Right lobe of liver (tissue), 6 donors: ENCODE measurements around the gene PCTP. TPM values are rescaled to one million over a fixed set of nuclear protein-coding genes. Genes with fewer than 3 reads are reported as not detected.

ENCODE experiments used
- ATAC-seq, 4 donors: fragments of 200-7000 bp; cut with Tn5 transposase; one replicate each; pipeline ENCODE4 v1.9.1; 2020; ENCODE audit warnings: mild to moderate bottlenecking in 4 of 4, moderate library complexity in 4 of 4
- DNase-seq, 3 donors: peaks; one replicate each; pipeline ENCODE4 v3.0.0-alpha.2; 2020
- H3K27ac ChIP-seq, 3 donors: fragments of 200-600 bp; one replicate each; pipeline ENCODE4 v1.8.0; 2022
- H3K27me3 ChIP-seq, 2 donors: fragments of 200-600 bp; one replicate each; pipeline ENCODE4 v1.8.0; 2022
- H3K36me3 ChIP-seq, 4 donors: fragments of 200-600 bp; sonication (generic) in 1 of 4; one replicate each; pipeline versions ENCODE4 v1.5.1 to v1.8.0; 2017 to 2022; ENCODE audit warnings: control low read depth in 1 of 4
- H3K4me1 ChIP-seq, 4 donors: fragments of 200-600 bp; sonication (generic) in 1 of 4; one replicate each; pipeline versions ENCODE4 v1.5.1 to v1.8.0; 2017 to 2022; ENCODE audit warnings: control low read depth in 1 of 4
- H3K4me3 ChIP-seq, 3 donors: fragments of 200-600 bp; one replicate each; pipeline ENCODE4 v1.8.0; 2022
- H3K9me3 ChIP-seq, 4 donors: fragments of 200-600 bp; sonication (generic) in 1 of 4; one replicate each; pipeline versions ENCODE4 v1.5.1 to v1.8.0; 2017 to 2022; ENCODE audit warnings: control low read depth in 1 of 4
- CTCF ChIP-seq, 4 donors: fragments of 200-600 bp in 3 of 4; fragments of 450-650 bp in 1 of 4; IDR thresholded peaks; one replicate each; pipeline versions ENCODE4 v1.5.1 to v1.8.0; 2016 to 2022; ENCODE audit warnings: antibody characterized with exemption in 4 of 4, mild to moderate bottlenecking in 2 of 4
- POLR2A ChIP-seq: fragments of 450-650 bp; IDR thresholded peaks from one replicate; pipeline ENCODE4 v1.6.1; 2017; ENCODE audit warnings: antibody characterized with exemption, mild to moderate bottlenecking
- WGBS: methylation state at CpG from one replicate; pipeline ENCODE4 v1.1.6; 2018; ENCODE audit warnings: low coverage, low lambda C conversion rate; ENCODE audit not compliant: insufficient coverage; ENCODE audit errors: missing lambda C conversion rate; 5-methylcytosine and 5-hydroxymethylcytosine counted together
- intact Hi-C, 2 donors: fragments of 100-400 bp; cut with DNase I; formaldehyde crosslinking; loops; one replicate each; pipeline versions ENCODE4 v1.11.2 to v1.14.1; 2022
- total RNA-seq, 6 experiments: library from RNA; depleted of rRNA in 2 of 6; stranded (reverse); fragments of >200 nt in 2 of 6; fragmentation: NEBNext Ultra II Directional in 3 of 6; extraction: Animal tissue kit (Norgen Biotek cat#: 25700) in 3 of 6; gene quantifications; one replicate each; pipeline versions ENCODE4 v1.1.0 to v1.2.4, GENCODE V29; 2016 to 2023
- donor health status: DM: no; HTN: yes; CAD: no.
- donor health status: DM: no; HTN: no; CAD: no.
- donor health status: DM: no; HTN: no; CAD: no.
- donor health status: DM: no; HTN: yes; CAD: no.
- donor health status: DM: no; HTN: yes; CAD: no.

Gene PCTP
- total RNA-seq, 6 experiments from 2014 or later = 27.4 to 82.6 (median 68.1) TPM

DNA sequence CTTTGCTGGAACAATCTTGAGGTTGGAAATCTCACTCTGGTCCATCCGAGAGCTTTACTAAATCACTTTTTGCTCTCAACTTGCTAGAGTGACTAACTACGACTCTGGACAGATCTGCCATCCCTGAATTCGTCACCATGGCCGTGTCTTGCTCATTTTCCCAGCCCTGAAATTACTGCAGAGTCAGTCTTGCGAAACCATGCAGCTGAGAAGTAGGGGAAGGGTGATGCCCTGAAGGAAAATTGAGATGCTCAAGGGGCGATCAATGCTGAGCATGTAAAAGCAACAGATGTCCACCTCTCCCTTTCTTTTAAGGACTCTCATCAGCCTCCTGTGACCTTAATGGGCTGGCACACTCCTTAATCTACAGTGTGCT, 18.8 kb downstream of the PCTP start:
- WGBS = 39% methylated on average over 5 of the region's 6 CpGs
- peak; percentile 42 to 67 (median 52) for ATAC-seq
- Histone ChIP-seq H3K4me3 (no peak overlapping the region), H3K9me3 (no peaks in the 10 kb centered on the region), H3K27ac (peak overlapping the region in 2 of 3 donors; percentile 15 to 19), H3K4me1 (peaks cover 0 to 19% (median 8%) of the 10 kb centered on the region in 4 donors), H3K27me3 (no peaks in the 10 kb centered on the region), H3K36me3 (peaks cover 0 to 47% (median 23%) of the 10 kb centered on the region in 4 donors)
- intact Hi-C loops = no loop called here
- no peak for TF ChIP-seq POLR2A
- no peak for TF ChIP-seq CTCF (IDR thresholded peaks at IDR 0.05)
- DNase-seq = no peak

DNA sequence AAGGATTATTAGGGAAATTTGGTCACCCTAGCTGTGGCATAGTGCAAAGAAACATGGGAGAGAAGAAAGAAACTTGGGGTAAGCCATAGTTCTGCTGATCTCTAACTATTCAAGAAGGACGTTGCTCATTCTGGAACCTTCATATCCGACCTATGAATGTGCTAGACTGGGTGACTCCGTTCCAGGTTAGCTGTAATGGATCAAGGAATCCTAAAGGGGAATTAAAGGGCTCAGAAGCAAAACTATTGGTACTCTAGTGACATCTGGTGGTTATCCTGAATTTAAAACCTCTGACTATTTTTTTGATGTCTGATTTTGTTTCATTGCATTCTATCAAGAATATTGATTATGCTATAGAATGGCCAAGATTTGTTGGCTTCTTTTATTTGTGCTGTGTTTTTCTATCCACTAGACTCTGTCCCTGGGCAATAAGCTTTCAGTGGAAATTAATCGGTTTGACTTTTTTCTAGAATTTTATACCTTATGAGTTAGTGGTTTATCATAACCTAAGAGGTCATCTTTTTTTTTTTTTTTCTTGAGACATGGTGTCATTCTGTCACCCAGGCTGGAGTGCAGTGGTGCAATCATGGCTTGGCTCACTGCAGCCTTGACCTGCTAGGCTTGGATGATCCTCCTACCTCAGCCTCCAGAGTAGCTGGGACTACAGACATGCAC, 19.5 kb downstream of the PCTP start:
- H3K36me3 ChIP-seq = peaks cover 0 to 54% (median 23%) of the 10 kb centered on the region in 4 donors
- no peak for TF ChIP-seq POLR2A
- peak; percentile 64 to 83 (median 66) for TF ChIP-seq CTCF (IDR thresholded peaks at IDR 0.05)
- no peak for DNase-seq
- intact Hi-C loops = loop anchor here in 1 of 2 donors (10.0 kb wide), 1 partner anchor 246 kb away; no protein-coding TSS in a partner anchor
- peak overlapping the region in 2 of 3 donors; percentile 15 to 19 for H3K27ac ChIP-seq
- peak; percentile 83 to 91 (median 86) for ATAC-seq
- H3K4me1 ChIP-seq = peaks cover 0 to 12% (median 5%) of the 10 kb centered on the region in 4 donors
- WGBS = 29% methylated on average over 4 of the region's 4 CpGs
- H3K9me3 ChIP-seq = no peaks in the 10 kb centered on the region
- no peak overlapping the region for H3K4me3 ChIP-seq
- H3K27me3 ChIP-seq = no peaks in the 10 kb centered on the region

- WGBS = 89% methylated on average over 7 of the region's 7 CpGs
- Histone ChIP-seq H3K9me3 (no peaks in the 10 kb centered on the region), H3K4me1 (peaks cover 0 to 12% (median 5%) of the 10 kb centered on the region in 4 donors), H3K36me3 (peaks cover 0 to 72% (median 33%) of the 10 kb centered on the region in 4 donors), H3K27ac (no peak overlapping the region), H3K27me3 (no peaks in the 10 kb centered on the region), H3K4me3 (no peak overlapping the region)
- intact Hi-C loops = loop anchor here in 1 of 2 donors (10.0 kb wide), 1 partner anchor 247 kb away; no protein-coding TSS in a partner anchor
- no peak for TF ChIP-seq POLR2A
- TF ChIP-seq CTCF (IDR thresholded peaks at IDR 0.05) = no peak
- no peak for DNase-seq
- ATAC-seq = no peak
Observed at GRCh38 chr17:55772086-55772485, 21.2 kb downstream of the PCTP start.

DNA sequence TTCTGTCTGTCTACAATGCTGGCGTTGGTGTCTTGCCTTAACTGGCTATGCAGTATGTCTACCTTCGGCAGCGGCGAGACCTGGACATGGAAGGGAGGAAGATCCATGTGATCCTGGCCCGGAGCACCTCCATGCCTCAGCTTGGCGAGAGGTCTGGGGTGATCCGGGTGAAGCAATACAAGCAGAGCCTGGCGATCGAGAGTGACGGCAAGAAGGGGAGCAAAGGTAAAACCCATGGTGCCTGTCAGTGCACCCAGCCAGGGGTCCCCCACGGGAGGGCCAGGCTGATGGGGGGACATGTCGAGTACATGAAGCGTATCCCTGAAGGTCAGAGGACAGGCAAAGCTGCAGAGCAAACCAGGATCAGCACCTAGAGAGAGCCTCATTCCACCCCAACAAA, 22.8 kb downstream of the PCTP start:
- 74% methylated on average over 8 of the region's 13 CpGs for WGBS
- H3K36me3 ChIP-seq = peaks cover 0 to 74% (median 29%) of the 10 kb centered on the region in 4 donors
- H3K27me3 ChIP-seq = no peaks in the 10 kb centered on the region
- H3K4me1 ChIP-seq = peaks cover 0 to 12% (median 5%) of the 10 kb centered on the region in 4 donors
- no peak overlapping the region for H3K27ac ChIP-seq
- ATAC-seq (no peak), DNase-seq (no peak)
- no peak overlapping the region for H3K4me3 ChIP-seq
- intact Hi-C loops = loop anchor here in 1 of 2 donors (10.0 kb wide), 1 partner anchor 249 kb away; no protein-coding TSS in a partner anchor
- no peaks in the 10 kb centered on the region for H3K9me3 ChIP-seq
- TF ChIP-seq CTCF (IDR thresholded peaks at IDR 0.05) (no peak), POLR2A (no peak)
